ENCODE data around the gene SPATA32. TPM values are rescaled to one million over a fixed set of nuclear protein-coding genes. Genes with fewer than 3 reads are reported as not detected.

Gene SPATA32
- total RNA-seq, 2 donors from 2014 or later: 3.2 TPM; not detected in 1

- 13% methylated on average over 12 of the region's 12 CpGs for WGBS
- no peak overlapping the region for H3K27ac ChIP-seq
These were observed 42.8 kb downstream of the SPATA32 start for GRCh38 chr17:45218895-45219661.

More at GRCh38 chr17:45218895-45219661, 42.8 kb downstream of the SPATA32 start:
- intact Hi-C loops (cut with DNase I): loop anchor here (2.0 kb wide), 2 partner anchors 58 to 166 kb away; no protein-coding TSS in a partner anchor
- Histone ChIP-seq H3K9me3 (no peaks in the 10 kb centered on the region), H3K4me1 (replicated peaks) (no peaks in the 10 kb centered on the region), H3K36me3 (no peaks in the 10 kb centered on the region), H3K4me3 (no peak overlapping the region), H3K27me3 (replicated peaks; ENCODE audit: insufficient read depth) (no peaks in the 10 kb centered on the region)
- DNase-seq (ENCODE audit: low spot score): peak; percentile 85
- TF ChIP-seq CTCF (IDR thresholded peaks at IDR 0.05): peak; percentile 94 to 98 (median 98)
- TF ChIP-seq POLR2AphosphoS5 (IDR thresholded peaks at IDR 0.05): peak; percentile 80
- TF ChIP-seq POLR2A (IDR thresholded peaks at IDR 0.05): no peak

Other genes with a start within 250 kb of the SPATA32 start
- gene DCAKD, start 210.5 kb downstream of the SPATA32 start, total RNA-seq: 100 to 1,000 TPM in 1 of 2 donors, 10 to 100 TPM in 1; 91.1 to 111 TPM
- 10 to 100 TPM; 39.4 to 68.5 TPM for gene NMT1, start 200.8 kb downstream of the SPATA32 start, total RNA-seq
- gene PLCD3, start 129.6 kb downstream of the SPATA32 start, total RNA-seq: 100 to 1,000 TPM in 1 of 2 donors, 10 to 100 TPM in 1; 34.7 to 154 TPM
- gene ACBD4, start 126.4 kb downstream of the SPATA32 start, total RNA-seq: 10 to 100 TPM; 18.8 to 23.3 TPM
- 10 to 100 TPM; 34.5 to 67.1 TPM for gene HEXIM1, start 113.6 kb downstream of the SPATA32 start, total RNA-seq
- gene HEXIM2, start 100.2 kb downstream of the SPATA32 start, total RNA-seq: 10 to 100 TPM in 1 of 2 donors, 1 to 10 TPM in 1; 7.1 to 27.0 TPM
- gene FMNL1, start 40.2 kb downstream of the SPATA32 start, total RNA-seq: 10 to 100 TPM in 1 of 2 donors, 1 to 10 TPM in 1; 3.6 to 12.2 TPM
- gene MAP3K14, start 54.9 kb upstream of the SPATA32 start, total RNA-seq: 10 to 100 TPM; 12.5 to 16.1 TPM
- gene ARHGAP27, start 170.8 kb upstream of the SPATA32 start, total RNA-seq: 10 to 100 TPM; 37.9 to 39.9 TPM
- gene PLEKHM1, start 228.6 kb upstream of the SPATA32 start, total RNA-seq: 10 to 100 TPM; 33.2 to 39.8 TPM